Endothelial cell of umbilical vein (primary cell): Measurements from ENCODE around the gene SCNN1B. TPM values are rescaled to one million over a fixed set of nuclear protein-coding genes. Genes with fewer than 3 reads are reported as not detected.

ENCODE experiments used
- BruUV-seq: library from RNA; stranded (reverse); fragments of 400-500 nt; replicated peaks from 2 replicates; lab custom pipeline; 2021; lab: Mats Ljungman, UMichigan
- CTCF ChIA-PET: fragments of 300-600, 350-600 bp; sonication (Branson Sonifier 250); formaldehyde crosslinking; loops from one replicate; lab custom pipeline; 2021; ENCODE audit warnings: antibody characterized with exemption, inconsistent platforms; lab: Charles Lee
- POLR2A ChIA-PET: fragments of 300-600, 350-600 bp; sonication (Branson Sonifier 250); formaldehyde crosslinking; loops from one replicate; lab custom pipeline; 2021; ENCODE audit warnings: antibody characterized with exemption, inconsistent platforms; lab: Charles Lee
- DNase-seq: peaks from one replicate; pipeline ENCODE4 v3.0.0-alpha.2; 2011; ENCODE audit warnings: low read depth, low spot score
- FAIRE-seq: peaks from 2 replicates; lab custom pipeline; 2011; peaks lifted over from hg19 to GRCh38; lab: Jason Lieb, UNC
- H2AFZ ChIP-seq: 2 replicates; pipeline ENCODE4 v1.6.0; 2012; ENCODE audit warnings: low read depth, low read length, control low read depth, inconsistent platforms
- H3K27ac ChIP-seq: 2 replicates; pipeline ENCODE4 v1.5.1; 2011; ENCODE audit warnings: low read depth, mild to moderate bottlenecking, control low read depth, low read length, moderate library complexity; ENCODE audit not compliant: insufficient read depth
- H3K27me3 ChIP-seq, 2 experiments: 2 replicates each; pipeline versions ENCODE4 v1.6.0 to v1.6.1; 2011; ENCODE audit warnings: low read length in 2 of 2, mixed read lengths in 1 of 2; ENCODE audit not compliant: control insufficient read depth in 2 of 2, insufficient read depth in 2 of 2
- H3K36me3 ChIP-seq, 2 experiments: 2 replicates in 1 of 2; 3 replicates in 1 of 2; pipeline ENCODE4 v1.5.1; 2011; ENCODE audit warnings: low read length in 2 of 2, mild to moderate bottlenecking in 1 of 2, moderate library complexity in 1 of 2; ENCODE audit not compliant: control insufficient read depth in 2 of 2, insufficient read depth in 2 of 2; ENCODE audit errors: extremely low read depth in 1 of 2
- H3K4me1 ChIP-seq: 3 replicates; pipeline ENCODE4 v1.5.1; 2011; ENCODE audit warnings: mild to moderate bottlenecking, low read length; ENCODE audit not compliant: control insufficient read depth, insufficient read depth; ENCODE audit errors: extremely low read depth
- H3K4me2 ChIP-seq: 2 replicates; pipeline ENCODE4 v1.6.1; 2011; ENCODE audit warnings: low read length, control low read depth, mixed read lengths; ENCODE audit not compliant: insufficient read depth
- H3K4me3 ChIP-seq, 3 experiments: fragments of 200-600 bp in 1 of 3; sonication (generic), shearing (Covaris generic) in 1 of 3; replicated peaks in 1 of 3; 2 replicates each; pipeline ENCODE4 v1.5.1; 2011 to 2016; ENCODE audit warnings: control low read depth in 3 of 3, low read length in 3 of 3, mild to moderate bottlenecking in 2 of 3, inconsistent platforms in 1 of 3, low read depth in 1 of 3, moderate library complexity in 1 of 3; ENCODE audit not compliant: insufficient read depth in 1 of 3
- H3K79me2 ChIP-seq: 2 replicates; pipeline ENCODE4 v1.6.0; 2012; ENCODE audit warnings: low read length, inconsistent platforms; ENCODE audit not compliant: control insufficient read depth, insufficient read depth
- H3K9ac ChIP-seq: replicated peaks from 2 replicates; pipeline ENCODE3; 2011; ENCODE audit warnings: low read length, control low read depth; ENCODE audit not compliant: insufficient read depth; ENCODE audit errors: extremely low read depth
- H3K9me1 ChIP-seq: replicated peaks from 3 replicates; pipeline ENCODE4 v1.6.0; 2011; ENCODE audit warnings: mild to moderate bottlenecking, low read length; ENCODE audit not compliant: control insufficient read depth, insufficient read depth; ENCODE audit errors: extremely low read depth
- H3K9me3 ChIP-seq: replicated peaks from 2 replicates; pipeline ENCODE4 v1.5.1; 2012; ENCODE audit warnings: low read length, inconsistent platforms; ENCODE audit not compliant: control insufficient read depth, insufficient read depth
- H4K20me1 ChIP-seq: replicated peaks from 2 replicates; pipeline ENCODE3; 2011; ENCODE audit warnings: mild to moderate bottlenecking, low read length; ENCODE audit not compliant: control insufficient read depth, insufficient read depth; ENCODE audit errors: extremely low read depth
- EZH2 ChIP-seq: IDR thresholded peaks from 2 replicates; pipeline ENCODE4 v1.6.1; 2012; ENCODE audit warnings: borderline replicate concordance, low read depth, mild to moderate bottlenecking, moderate library complexity, low read length, inconsistent platforms; ENCODE audit not compliant: severe bottlenecking
- FOS ChIP-seq: IDR thresholded peaks from 2 replicates; pipeline ENCODE4 v1.6.1; 2011; ENCODE audit warnings: mild to moderate bottlenecking, low read length, moderate library complexity, borderline replicate concordance; ENCODE audit not compliant: insufficient read depth
- GATA2 ChIP-seq: IDR thresholded peaks from 2 replicates; pipeline ENCODE4 v1.7.0; 2011; ENCODE audit warnings: low read depth, mild to moderate bottlenecking, moderate library complexity, mixed read lengths, low read length; ENCODE audit not compliant: insufficient read length, insufficient read depth
- JUN ChIP-seq: IDR thresholded peaks from 2 replicates; pipeline ENCODE4 v1.6.1; 2011; ENCODE audit warnings: borderline replicate concordance, low read depth; ENCODE audit not compliant: insufficient read length, insufficient read depth
- MYC ChIP-seq: IDR thresholded peaks from one replicate; pipeline ENCODE4 v1.6.1; 2011; ENCODE audit warnings: mild to moderate bottlenecking, low read depth, low read length
- POLR2A ChIP-seq: IDR thresholded peaks from 2 replicates; pipeline ENCODE4 v1.6.1; 2012; ENCODE audit warnings: low read depth, mild to moderate bottlenecking, control low read depth, low read length
- POLR2AphosphoS5 ChIP-seq: IDR thresholded peaks from 2 replicates; pipeline ENCODE4 v1.6.1; 2012; ENCODE audit warnings: low read depth, mild to moderate bottlenecking, control low read depth, low read length, moderate library complexity; ENCODE audit not compliant: insufficient read depth
- dilution Hi-C: fragments of 300-500 bp; cut with MboI; formaldehyde crosslinking; loops from one replicate; pipeline ENCODE4 v1.15.0; 2019; ENCODE audit warnings: low sequenced_read_pairs; ENCODE audit not compliant: extremely low pct_ligation_motif_present
- intact Hi-C: fragments of 100-400 bp; cut with micrococcal nuclease; formaldehyde crosslinking; loops from one replicate; pipeline ENCODE4 v1.10.0; 2022
- polyA plus RNA-seq, 4 experiments: library from polyadenylated mRNA; depleted of rRNA in 3 of 4; stranded (reverse) in 3 of 4; unstranded in 1 of 4; fragments of >200 nt; gene quantifications; 2 replicates each; pipeline versions ENCODE4 v1.2.1 to v1.2.3, GENCODE V29; 2011 to 2012; ENCODE audit warnings: missing spikeins in 1 of 4
- total RNA-seq: library from RNA; stranded (reverse); gene quantifications from 2 replicates; pipeline ENCODE4 v1.2.3, GENCODE V29; 2021
- TF ChIP-seq, protein P1 (sequence below): IDR thresholded peaks from 2 replicates; pipeline ENCODE4 v1.6.1; 2011; ENCODE audit not compliant: insufficient read depth, insufficient read length
- TF ChIP-seq, protein P2 (sequence below), 2 donors: IDR thresholded peaks; 1 replicate in 1 of 2; 2 replicates in 1 of 2; pipeline ENCODE4 v1.5.1; 2011; ENCODE audit warnings: low read length in 2 of 2, mild to moderate bottlenecking in 2 of 2, moderate library complexity in 2 of 2, control low read depth in 1 of 2, inconsistent platforms in 1 of 2, low read depth in 1 of 2; ENCODE audit not compliant: insufficient read depth in 1 of 2; ENCODE audit errors: extremely low read depth in 1 of 2

SCNN1B gene
- total and polyA plus RNA-seq, 2 donors (not counting 3 experiments of a cell fraction or from before 2014, with no cell fraction given), result not detected

DNA sequence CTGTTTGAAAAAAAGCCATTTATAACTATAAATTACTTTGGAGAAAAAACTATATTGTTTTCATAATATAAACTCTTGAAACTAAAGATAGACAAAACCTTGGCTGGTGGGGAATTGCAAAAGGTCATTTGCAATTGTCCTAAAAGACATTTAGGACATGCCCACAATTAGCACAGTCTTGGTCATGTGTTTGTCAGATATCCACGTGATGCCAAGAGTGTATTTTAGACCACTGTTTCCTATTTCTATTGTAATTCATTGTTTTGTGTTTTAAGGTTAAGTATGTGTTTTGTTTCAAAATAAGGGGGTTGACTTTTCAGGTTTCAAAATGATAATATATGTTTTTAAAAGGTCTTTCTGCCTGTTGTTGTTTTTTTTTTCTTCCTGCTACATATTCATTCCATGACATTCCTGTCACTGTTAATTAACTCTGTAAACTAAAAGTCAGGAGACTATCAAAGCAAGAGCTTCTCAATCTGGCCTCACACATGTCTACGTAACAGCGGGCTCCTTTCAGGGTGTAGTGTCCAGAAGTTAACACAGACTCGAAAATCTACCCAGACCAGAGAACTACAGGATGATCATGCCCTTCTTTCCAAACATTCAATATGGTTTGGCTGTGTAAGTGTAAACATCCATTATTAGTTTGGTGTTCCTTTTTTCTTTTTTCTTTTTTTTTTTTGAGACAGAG is 92.2 kb downstream of the SCNN1B start:
- intact Hi-C loops, result loop anchor here (5.0 kb wide), 1 partner anchor 38 kb away; no protein-coding TSS in a partner anchor

DNA sequence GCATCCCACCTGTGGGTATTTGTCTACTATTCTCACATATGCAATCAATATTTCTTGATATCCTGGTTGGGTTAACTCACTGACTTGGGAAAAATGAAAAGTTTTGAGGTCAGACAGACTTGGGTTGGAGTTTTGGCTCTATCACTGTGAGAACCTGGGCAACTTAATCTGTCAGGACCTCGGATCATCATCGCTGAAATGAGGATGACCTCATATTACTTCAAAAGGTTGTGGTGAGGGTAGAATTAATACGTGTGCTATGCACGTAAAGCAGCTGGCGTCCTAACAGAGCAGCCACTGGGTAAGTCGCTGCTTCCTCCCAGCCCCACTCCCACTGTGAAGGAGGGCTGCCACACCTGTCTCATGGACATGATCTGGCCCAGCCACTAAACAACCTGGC is 93.6 kb downstream of the SCNN1B start:
- Histone ChIP-seq H3K4me3 (no peak overlapping the region), H3K9me3 (no peaks in the 10 kb centered on the region), H3K4me1 (peaks cover 15% of the 10 kb centered on the region), H3K36me3 (peaks cover 3 to 21% of the 10 kb centered on the region in 2 experiments), H3K9ac (no peak overlapping the region), H4K20me1 (no peaks in the 10 kb centered on the region), H3K27me3 (no peaks in the 10 kb centered on the region), H2AFZ (no peak overlapping the region), H3K9me1 (no peaks in the 10 kb centered on the region), H3K4me2 (no peak overlapping the region), H3K79me2 (no peaks in the 10 kb centered on the region), H3K27ac (no peak overlapping the region)
- CTCF ChIA-PET, result no interaction called here
- POLR2A ChIA-PET, result no interaction called here
- TF ChIP-seq JUN (no peak), POLR2A (no peak), FOS (no peak), GATA2 (no peak), MYC (no peak), EZH2 (no peak), POLR2AphosphoS5 (no peak)
- TF ChIP-seq, protein P1, sequence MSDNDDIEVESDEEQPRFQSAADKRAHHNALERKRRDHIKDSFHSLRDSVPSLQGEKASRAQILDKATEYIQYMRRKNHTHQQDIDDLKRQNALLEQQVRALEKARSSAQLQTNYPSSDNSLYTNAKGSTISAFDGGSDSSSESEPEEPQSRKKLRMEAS, result no peak
- TF ChIP-seq, protein P2, sequence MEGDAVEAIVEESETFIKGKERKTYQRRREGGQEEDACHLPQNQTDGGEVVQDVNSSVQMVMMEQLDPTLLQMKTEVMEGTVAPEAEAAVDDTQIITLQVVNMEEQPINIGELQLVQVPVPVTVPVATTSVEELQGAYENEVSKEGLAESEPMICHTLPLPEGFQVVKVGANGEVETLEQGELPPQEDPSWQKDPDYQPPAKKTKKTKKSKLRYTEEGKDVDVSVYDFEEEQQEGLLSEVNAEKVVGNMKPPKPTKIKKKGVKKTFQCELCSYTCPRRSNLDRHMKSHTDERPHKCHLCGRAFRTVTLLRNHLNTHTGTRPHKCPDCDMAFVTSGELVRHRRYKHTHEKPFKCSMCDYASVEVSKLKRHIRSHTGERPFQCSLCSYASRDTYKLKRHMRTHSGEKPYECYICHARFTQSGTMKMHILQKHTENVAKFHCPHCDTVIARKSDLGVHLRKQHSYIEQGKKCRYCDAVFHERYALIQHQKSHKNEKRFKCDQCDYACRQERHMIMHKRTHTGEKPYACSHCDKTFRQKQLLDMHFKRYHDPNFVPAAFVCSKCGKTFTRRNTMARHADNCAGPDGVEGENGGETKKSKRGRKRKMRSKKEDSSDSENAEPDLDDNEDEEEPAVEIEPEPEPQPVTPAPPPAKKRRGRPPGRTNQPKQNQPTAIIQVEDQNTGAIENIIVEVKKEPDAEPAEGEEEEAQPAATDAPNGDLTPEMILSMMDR (IDR thresholded peaks at IDR 0.05; ENCODE audit: extremely low read depth in 1 of 2, insufficient read depth in 1 of 2, low read depth in 1 of 2, low read length in 2 of 2), result no peak
- intact Hi-C loops, result no loop called here
- no TSS peak for BruUV-seq
- FAIRE-seq (no peak), DNase-seq (no peak)
- dilution Hi-C loops, result no loop called here

More for the DNA sequence above, 92.2 kb downstream of the SCNN1B start:
- H2AFZ ChIP-seq, result no peak overlapping the region
- H3K36me3 ChIP-seq, result peaks cover 3 to 20% of the 10 kb centered on the region in 2 experiments
- CTCF ChIA-PET, result interaction anchor here (0.5 kb wide), 1 partner anchor 9 kb away, joined by 5 read pairs; no protein-coding TSS in a partner anchor
- H4K20me1 ChIP-seq, result no peaks in the 10 kb centered on the region
- no peak overlapping the region for H3K4me3 ChIP-seq
- BruUV-seq, result no TSS peak
- peak overlapping the region; percentile 12 for H3K27ac ChIP-seq
- FAIRE-seq (peak; percentile 59), DNase-seq (peak; percentile 70)
- POLR2A ChIA-PET, result no interaction called here
- peaks cover 15% of the 10 kb centered on the region for H3K4me1 ChIP-seq
- no peaks in the 10 kb centered on the region for H3K27me3 ChIP-seq
- TF ChIP-seq EZH2, result no peak
- no peak for TF ChIP-seq JUN
- TF ChIP-seq, protein P1, result peak; percentile 36
- no peaks in the 10 kb centered on the region for H3K9me1 ChIP-seq
- dilution Hi-C loops, result no loop called here
- no peaks in the 10 kb centered on the region for H3K9me3 ChIP-seq
- no peaks in the 10 kb centered on the region for H3K79me2 ChIP-seq
- H3K9ac ChIP-seq, result no peak overlapping the region
- H3K4me2 ChIP-seq, result no peak overlapping the region
